ENCODE data around the gene SORCS2. TPM values are rescaled to one million over a fixed set of nuclear protein-coding genes. Genes with fewer than 3 reads are reported as not detected.

SORCS2 gene
- total RNA-seq, 4 donors from 2014 or later = 0.07 to 1.2 (median 0.11) TPM

DNA sequence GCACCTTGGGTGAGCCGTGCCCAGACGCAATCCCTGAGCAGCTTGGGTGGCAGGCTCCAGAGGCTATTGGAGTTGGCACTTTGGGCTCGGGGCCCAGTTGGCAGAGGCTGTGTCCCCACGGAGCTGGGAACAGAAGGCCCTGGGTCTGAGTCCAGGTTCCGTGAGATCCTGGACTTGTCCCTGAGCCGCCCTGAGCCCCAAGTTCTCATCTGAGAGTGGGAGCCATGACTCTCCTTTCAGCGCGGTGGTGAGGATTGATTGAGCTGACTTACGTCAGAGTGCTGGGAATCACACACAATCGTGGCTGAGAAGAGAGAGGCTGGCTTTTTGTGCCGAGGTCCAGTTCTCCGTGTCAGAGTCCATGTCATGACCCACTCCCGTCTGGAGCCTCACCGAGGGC, 144.4 kb downstream of the SORCS2 start:
- intact Hi-C loops (cut with DNase I; ENCODE audit: low total_unique reads) = no loop called here
- H3K9me3 ChIP-seq = no peaks in the 10 kb centered on the region

DNA sequence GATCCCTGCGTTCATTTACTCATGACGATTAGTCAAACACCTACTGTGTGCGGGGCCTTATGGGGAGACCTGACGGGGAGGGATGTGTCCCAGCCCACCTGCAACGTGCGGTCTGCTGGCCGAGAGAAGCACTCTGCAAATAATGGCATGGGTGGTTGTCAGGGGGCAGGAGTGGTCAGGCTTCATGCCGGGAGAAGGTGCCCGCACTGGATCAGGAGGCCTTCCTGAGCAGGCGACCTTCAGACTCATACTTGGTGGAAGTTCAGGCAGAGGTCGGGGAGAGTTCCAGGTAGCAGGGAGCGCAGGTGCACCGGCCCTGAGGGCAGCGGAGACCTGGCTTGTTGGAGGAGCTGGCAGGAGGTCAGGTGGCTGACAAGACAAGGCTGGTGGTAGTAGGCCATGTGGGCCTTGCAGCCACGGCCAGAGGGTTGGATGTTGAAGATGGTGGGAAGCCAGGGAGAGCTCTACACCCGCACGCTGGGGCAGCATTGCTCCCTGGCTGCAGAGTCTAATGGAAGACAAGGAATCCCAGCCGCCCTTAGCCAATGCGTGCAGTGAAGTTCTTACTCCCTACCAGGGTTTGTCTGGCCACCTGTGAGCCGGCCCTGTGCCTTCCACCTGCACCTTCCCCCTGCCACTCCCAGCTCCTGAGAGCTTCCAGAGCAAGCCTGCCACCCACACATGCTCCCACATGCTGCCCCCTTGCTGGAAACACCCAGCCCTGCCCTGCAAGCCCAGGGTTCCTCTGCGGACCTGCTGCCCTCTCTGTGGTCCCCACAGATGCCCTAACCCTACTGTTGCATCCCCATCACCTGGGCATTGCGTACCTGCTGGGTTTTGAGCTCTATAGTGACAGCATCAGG, 145.1 kb downstream of the SORCS2 start:
- intact Hi-C loops (cut with DNase I; ENCODE audit: low total_unique reads) = no loop called here
- in situ Hi-C loops (cut with MboI; ENCODE audit: low sequenced_read_pairs in 4 of 4) = no loop called here
- no peak for ATAC-seq

More for the DNA sequence above, 144.4 kb downstream of the SORCS2 start:
- DNase-seq (no peak), ATAC-seq (no peak)
- H3K36me3 ChIP-seq = no peaks in the 10 kb centered on the region
- no peak for TF ChIP-seq POLR2A (IDR thresholded peaks at IDR 0.05)
- TF ChIP-seq, protein P1, sequence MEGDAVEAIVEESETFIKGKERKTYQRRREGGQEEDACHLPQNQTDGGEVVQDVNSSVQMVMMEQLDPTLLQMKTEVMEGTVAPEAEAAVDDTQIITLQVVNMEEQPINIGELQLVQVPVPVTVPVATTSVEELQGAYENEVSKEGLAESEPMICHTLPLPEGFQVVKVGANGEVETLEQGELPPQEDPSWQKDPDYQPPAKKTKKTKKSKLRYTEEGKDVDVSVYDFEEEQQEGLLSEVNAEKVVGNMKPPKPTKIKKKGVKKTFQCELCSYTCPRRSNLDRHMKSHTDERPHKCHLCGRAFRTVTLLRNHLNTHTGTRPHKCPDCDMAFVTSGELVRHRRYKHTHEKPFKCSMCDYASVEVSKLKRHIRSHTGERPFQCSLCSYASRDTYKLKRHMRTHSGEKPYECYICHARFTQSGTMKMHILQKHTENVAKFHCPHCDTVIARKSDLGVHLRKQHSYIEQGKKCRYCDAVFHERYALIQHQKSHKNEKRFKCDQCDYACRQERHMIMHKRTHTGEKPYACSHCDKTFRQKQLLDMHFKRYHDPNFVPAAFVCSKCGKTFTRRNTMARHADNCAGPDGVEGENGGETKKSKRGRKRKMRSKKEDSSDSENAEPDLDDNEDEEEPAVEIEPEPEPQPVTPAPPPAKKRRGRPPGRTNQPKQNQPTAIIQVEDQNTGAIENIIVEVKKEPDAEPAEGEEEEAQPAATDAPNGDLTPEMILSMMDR (IDR thresholded peaks at IDR 0.05 in 4 of 5, conservative IDR thresholded peaks at IDR 0.05 in 1 of 5) = no peak
- H3K27ac ChIP-seq = no peak overlapping the region
- no peaks in the 10 kb centered on the region for H3K4me1 ChIP-seq
- no peak overlapping the region for H3K4me3 ChIP-seq
- no peaks in the 10 kb centered on the region for H3K27me3 ChIP-seq
- in situ Hi-C loops (cut with MboI; ENCODE audit: low sequenced_read_pairs in 4 of 4) = no loop called here

DNA sequence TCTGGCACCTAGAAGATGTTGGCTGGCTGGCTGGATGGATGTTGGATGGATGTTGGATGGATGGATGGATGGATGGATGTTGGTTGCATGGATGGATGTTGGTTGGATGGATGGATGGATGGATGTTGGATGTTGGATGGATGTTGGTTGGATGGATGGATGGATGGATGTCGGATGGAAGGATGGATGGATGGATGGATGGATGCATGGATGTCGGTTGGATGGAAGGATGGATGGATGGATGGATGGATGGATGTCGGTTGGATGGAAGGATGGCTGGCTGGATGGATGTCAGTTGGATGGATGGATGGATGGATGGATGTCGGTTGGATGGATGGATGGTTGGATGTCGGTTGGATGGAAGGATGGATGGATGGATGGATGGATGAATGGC, 145.7 kb downstream of the SORCS2 start:
- Histone ChIP-seq H3K36me3 (no peaks in the 10 kb centered on the region), H3K9me3 (no peaks in the 10 kb centered on the region), H3K4me1 (no peaks in the 10 kb centered on the region), H3K27me3 (no peaks in the 10 kb centered on the region), H3K4me3 (no peak overlapping the region), H3K27ac (no peak overlapping the region)
- in situ Hi-C loops (cut with MboI; ENCODE audit: low sequenced_read_pairs in 4 of 4) = no loop called here
- intact Hi-C loops (cut with DNase I; ENCODE audit: low total_unique reads) = no loop called here
- TF ChIP-seq POLR2A (IDR thresholded peaks at IDR 0.05) = no peak
- DNase-seq (no peak), ATAC-seq (no peak)

More for the DNA sequence above, 145.1 kb downstream of the SORCS2 start:
- no peak overlapping the region for H3K4me3 ChIP-seq
- TF ChIP-seq POLR2A (IDR thresholded peaks at IDR 0.05) = no peak
- TF ChIP-seq, protein P1 (IDR thresholded peaks at IDR 0.05 in 4 of 5, conservative IDR thresholded peaks at IDR 0.05 in 1 of 5) = no peak
- H3K27me3 ChIP-seq = no peaks in the 10 kb centered on the region
- H3K27ac ChIP-seq = no peak overlapping the region
- no peak for DNase-seq
- no peaks in the 10 kb centered on the region for H3K9me3 ChIP-seq
- H3K36me3 ChIP-seq = no peaks in the 10 kb centered on the region
- H3K4me1 ChIP-seq = no peaks in the 10 kb centered on the region

DNA sequence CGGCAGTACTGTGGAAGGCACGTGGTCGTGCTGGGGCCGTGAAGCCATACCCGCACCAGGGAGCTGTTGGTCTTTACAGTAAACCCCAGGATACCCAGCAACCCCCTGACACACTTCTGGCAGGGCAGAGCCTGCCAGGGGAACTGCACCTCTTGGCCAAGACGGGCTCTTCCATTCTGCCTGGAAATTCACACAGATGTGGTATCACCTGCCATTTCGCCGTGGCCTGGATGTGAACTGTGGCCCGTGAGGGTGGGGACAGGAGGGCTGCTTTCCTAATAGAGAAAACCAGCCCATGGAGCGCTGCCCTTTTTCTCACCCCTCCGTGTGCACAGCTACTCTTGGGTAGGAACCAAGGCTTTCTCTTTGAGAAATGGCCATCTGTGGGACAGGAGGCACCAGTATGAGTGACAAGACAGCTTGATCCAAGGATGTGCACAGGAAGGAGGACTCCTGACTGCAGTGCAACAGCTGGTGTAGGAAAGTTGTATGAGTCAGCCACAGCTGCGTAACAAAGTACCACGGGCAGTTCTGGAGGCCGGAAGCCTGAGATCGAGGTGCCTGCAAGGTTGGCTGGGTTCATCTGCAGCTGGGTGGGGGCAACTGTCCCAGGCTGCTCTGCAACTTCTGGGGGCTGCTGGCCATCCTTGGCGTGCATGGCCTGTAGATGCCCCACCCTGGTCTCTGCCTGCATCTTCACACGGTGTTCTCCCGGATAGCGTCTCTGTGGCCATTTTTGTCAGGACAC, 146.7 kb downstream of the SORCS2 start:
- H3K4me1 ChIP-seq = no peaks in the 10 kb centered on the region
- H3K27ac ChIP-seq = no peak overlapping the region
- no peak for TF ChIP-seq POLR2A (IDR thresholded peaks at IDR 0.05)
- TF ChIP-seq, protein P1 (IDR thresholded peaks at IDR 0.05 in 4 of 5, conservative IDR thresholded peaks at IDR 0.05 in 1 of 5) = no peak
- H3K9me3 ChIP-seq = no peaks in the 10 kb centered on the region
- no peak overlapping the region for H3K4me3 ChIP-seq
- no peak for DNase-seq
- H3K27me3 ChIP-seq = no peaks in the 10 kb centered on the region
- H3K36me3 ChIP-seq = no peaks in the 10 kb centered on the region
- ATAC-seq = no peak
- intact Hi-C loops (cut with DNase I; ENCODE audit: low total_unique reads) (no loop called here), in situ Hi-C loops (cut with MboI; ENCODE audit: low sequenced_read_pairs in 4 of 4) (no loop called here)

Data from gastrocnemius medialis (tissue), 4 donors.